Astrocyte (in vitro differentiated cells and primary cell): Measurements from ENCODE around the gene ALG5. TPM values are rescaled to one million over a fixed set of nuclear protein-coding genes. Genes with fewer than 3 reads are reported as not detected.

Source experiments
- DNase-seq: peaks from one replicate; pipeline ENCODE4 v3.0.0-alpha.2; 2010; ENCODE audit warnings: low read depth
- FAIRE-seq: peaks from 2 replicates; lab custom pipeline; 2011; peaks lifted over from hg19 to GRCh38; lab: Jason Lieb, UNC
- H2AFZ ChIP-seq: 2 replicates; pipeline ENCODE4 v1.6.0; 2012; ENCODE audit warnings: low read depth, low read length, inconsistent platforms
- H3K27ac ChIP-seq: 2 replicates; pipeline ENCODE4 v1.5.1; 2011; ENCODE audit warnings: low read depth, low read length, inconsistent platforms
- H3K27me3 ChIP-seq: 2 replicates; pipeline ENCODE4 v1.6.0; 2011; ENCODE audit warnings: low read length, inconsistent platforms; ENCODE audit not compliant: insufficient read depth
- H3K36me3 ChIP-seq: 2 replicates; pipeline ENCODE4 v1.5.1; 2011; ENCODE audit warnings: low read length, inconsistent platforms; ENCODE audit not compliant: insufficient read depth
- H3K4me1 ChIP-seq: 2 replicates; pipeline ENCODE4 v1.5.1; 2011; ENCODE audit warnings: low read length, inconsistent platforms; ENCODE audit not compliant: insufficient read depth
- H3K4me2 ChIP-seq: 2 replicates; pipeline ENCODE4 v1.6.0; 2012; ENCODE audit warnings: low read length, inconsistent platforms
- H3K4me3 ChIP-seq: 2 replicates; pipeline ENCODE4 v1.5.1; 2011; ENCODE audit warnings: low read depth, mild to moderate bottlenecking, low read length, inconsistent platforms; ENCODE audit not compliant: insufficient read depth
- H3K79me2 ChIP-seq: 2 replicates; pipeline ENCODE4 v1.6.0; 2012; ENCODE audit warnings: mild to moderate bottlenecking, low read length, inconsistent platforms; ENCODE audit not compliant: insufficient read depth
- H3K9ac ChIP-seq: 2 replicates; pipeline ENCODE4 v1.6.0; 2012; ENCODE audit warnings: mild to moderate bottlenecking, low read length, inconsistent platforms
- H3K9me3 ChIP-seq: 2 replicates; pipeline ENCODE4 v1.5.1; 2012; ENCODE audit warnings: low read depth, mild to moderate bottlenecking, low read length, inconsistent platforms; ENCODE audit not compliant: insufficient read depth
- H4K20me1 ChIP-seq: 2 replicates; pipeline ENCODE4 v1.6.0; 2012; ENCODE audit warnings: low read length, inconsistent platforms; ENCODE audit not compliant: insufficient read depth
- H3K27ac Mint-ChIP-seq: one replicate; pipeline ENCODE4 v1.8.0; 2021; ENCODE audit warnings: mild to moderate bottlenecking, mixed read lengths; ENCODE audit not compliant: unreplicated experiment
- H3K27me3 Mint-ChIP-seq: one replicate; pipeline ENCODE4 v1.8.0; 2021; ENCODE audit warnings: low read depth, mixed read lengths; ENCODE audit not compliant: unreplicated experiment
- H3K36me3 Mint-ChIP-seq: one replicate; pipeline ENCODE4 v1.8.0; 2021; ENCODE audit warnings: low read depth, mixed read lengths; ENCODE audit not compliant: unreplicated experiment
- H3K4me1 Mint-ChIP-seq: one replicate; pipeline ENCODE4 v1.8.0; 2021; ENCODE audit warnings: low read depth, mixed read lengths; ENCODE audit not compliant: unreplicated experiment
- H3K4me3 Mint-ChIP-seq: one replicate; pipeline ENCODE4 v1.8.0; 2021; ENCODE audit warnings: mild to moderate bottlenecking, moderate library complexity, mixed read lengths; ENCODE audit not compliant: unreplicated experiment
- H3K9me3 Mint-ChIP-seq: one replicate; pipeline ENCODE4 v1.8.0; 2021; ENCODE audit warnings: mild to moderate bottlenecking, mixed read lengths; ENCODE audit not compliant: unreplicated experiment
- EZH2 ChIP-seq: IDR thresholded peaks from 2 replicates; pipeline ENCODE4 v1.6.1; 2012; ENCODE audit warnings: mild to moderate bottlenecking, low read length, inconsistent platforms; ENCODE audit not compliant: insufficient read depth
- total RNA-seq: library from RNA; stranded (reverse); gene quantifications from 2 replicates; pipeline ENCODE4 v1.2.1, GENCODE V29; 2021
- TF ChIP-seq, protein P1 (sequence below): IDR thresholded peaks from 2 replicates; pipeline ENCODE4 v1.5.1; 2011; ENCODE audit warnings: low read depth, mild to moderate bottlenecking, inconsistent platforms, low read length, moderate library complexity; ENCODE audit not compliant: insufficient read depth

ALG5 gene
- total RNA-seq, 1 donor from 2014 or later, result 26.3 TPM

GRCh38 chr13:36992362-36992761 is 6.8 kb downstream of the ALG5 start:
- Histone ChIP-seq H3K4me2 (no peak overlapping the region), H3K27ac (no peak overlapping the region), H3K27me3 (no peaks in the 10 kb centered on the region), H3K36me3 (peaks cover 61% of the 10 kb centered on the region), H3K4me3 (no peak overlapping the region), H3K9me3 (no peaks in the 10 kb centered on the region), H4K20me1 (peaks cover 6% of the 10 kb centered on the region), H3K9ac (no peak overlapping the region), H3K79me2 (peaks cover 29% of the 10 kb centered on the region), H3K4me1 (peaks cover 2% of the 10 kb centered on the region), H2AFZ (no peak overlapping the region)
- DNase-seq, result no peak
- H3K9me3 Mint-ChIP-seq, result no peaks in the 10 kb centered on the region
- no peak overlapping the region for H3K27ac Mint-ChIP-seq
- H3K4me3 Mint-ChIP-seq, result no peak overlapping the region
- H3K4me1 Mint-ChIP-seq, result peaks cover 2% of the 10 kb centered on the region
- FAIRE-seq, result no peak
- TF ChIP-seq, protein P1, sequence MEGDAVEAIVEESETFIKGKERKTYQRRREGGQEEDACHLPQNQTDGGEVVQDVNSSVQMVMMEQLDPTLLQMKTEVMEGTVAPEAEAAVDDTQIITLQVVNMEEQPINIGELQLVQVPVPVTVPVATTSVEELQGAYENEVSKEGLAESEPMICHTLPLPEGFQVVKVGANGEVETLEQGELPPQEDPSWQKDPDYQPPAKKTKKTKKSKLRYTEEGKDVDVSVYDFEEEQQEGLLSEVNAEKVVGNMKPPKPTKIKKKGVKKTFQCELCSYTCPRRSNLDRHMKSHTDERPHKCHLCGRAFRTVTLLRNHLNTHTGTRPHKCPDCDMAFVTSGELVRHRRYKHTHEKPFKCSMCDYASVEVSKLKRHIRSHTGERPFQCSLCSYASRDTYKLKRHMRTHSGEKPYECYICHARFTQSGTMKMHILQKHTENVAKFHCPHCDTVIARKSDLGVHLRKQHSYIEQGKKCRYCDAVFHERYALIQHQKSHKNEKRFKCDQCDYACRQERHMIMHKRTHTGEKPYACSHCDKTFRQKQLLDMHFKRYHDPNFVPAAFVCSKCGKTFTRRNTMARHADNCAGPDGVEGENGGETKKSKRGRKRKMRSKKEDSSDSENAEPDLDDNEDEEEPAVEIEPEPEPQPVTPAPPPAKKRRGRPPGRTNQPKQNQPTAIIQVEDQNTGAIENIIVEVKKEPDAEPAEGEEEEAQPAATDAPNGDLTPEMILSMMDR, result no peak
- TF ChIP-seq EZH2, result no peak
- H3K27me3 Mint-ChIP-seq, result no peaks in the 10 kb centered on the region
- peaks cover 13% of the 10 kb centered on the region for H3K36me3 Mint-ChIP-seq

DNA sequence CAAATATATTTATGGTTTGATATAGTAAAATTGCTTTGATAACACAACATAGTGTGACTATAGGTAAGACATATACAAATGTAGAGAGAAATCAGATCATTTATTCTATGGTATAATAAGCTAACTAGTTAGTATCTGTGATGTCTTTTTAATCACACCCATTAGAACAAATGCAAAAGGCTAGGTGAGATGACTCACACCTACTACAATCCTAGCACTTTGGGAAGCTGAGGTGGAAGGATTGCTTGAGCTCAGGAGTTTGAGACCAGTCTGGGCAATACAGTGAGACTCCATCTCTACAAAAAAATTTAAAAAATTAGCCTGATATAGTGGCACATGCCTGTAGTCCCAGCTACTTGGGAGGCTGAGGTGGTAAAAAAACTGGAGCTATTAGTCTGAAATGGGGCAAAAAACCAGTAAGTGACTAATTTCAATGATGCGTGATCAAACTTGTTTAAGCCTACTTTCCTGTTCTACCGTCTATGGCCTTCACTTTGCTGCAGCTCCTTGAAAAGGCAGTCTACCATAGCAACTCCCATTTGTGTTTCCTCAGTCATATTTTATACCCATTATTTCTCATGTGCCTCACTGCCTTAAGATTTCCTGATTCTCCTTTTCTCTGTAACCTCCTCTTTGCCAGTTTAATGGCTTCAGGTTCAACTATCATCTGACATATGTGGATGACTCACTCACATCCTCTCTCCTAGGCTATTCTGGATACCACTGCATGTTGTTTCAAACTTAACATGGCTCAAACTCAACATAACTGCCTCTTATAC is 12.5 kb downstream of the ALG5 start:
- Mint-ChIP-seq H3K4me3 (no peak overlapping the region), H3K36me3 (peaks cover 13% of the 10 kb centered on the region), H3K9me3 (no peaks in the 10 kb centered on the region), H3K4me1 (peaks cover 4% of the 10 kb centered on the region), H3K27ac (no peak overlapping the region), H3K27me3 (no peaks in the 10 kb centered on the region)
- H3K79me2 ChIP-seq, result no peaks in the 10 kb centered on the region
- peaks cover 62% of the 10 kb centered on the region for H3K36me3 ChIP-seq
- FAIRE-seq (no peak), DNase-seq (no peak)
- no peak overlapping the region for H3K9ac ChIP-seq
- H3K4me2 ChIP-seq, result peak overlapping the region; percentile 4
- TF ChIP-seq, protein P1, result no peak
- no peak for TF ChIP-seq EZH2
- H3K4me1 ChIP-seq, result peaks cover 8% of the 10 kb centered on the region
- no peak overlapping the region for H3K4me3 ChIP-seq
- no peaks in the 10 kb centered on the region for H4K20me1 ChIP-seq
- no peak overlapping the region for H3K27ac ChIP-seq
- H3K9me3 ChIP-seq, result no peaks in the 10 kb centered on the region
- H2AFZ ChIP-seq, result no peak overlapping the region
- no peaks in the 10 kb centered on the region for H3K27me3 ChIP-seq

- no peaks in the 10 kb centered on the region for H4K20me1 ChIP-seq
- peaks cover 38% of the 10 kb centered on the region for H3K36me3 ChIP-seq
- DNase-seq, result peak; percentile 36
- H3K27me3 ChIP-seq, result no peaks in the 10 kb centered on the region
- H3K9me3 ChIP-seq, result no peaks in the 10 kb centered on the region
- no peak overlapping the region for H3K27ac ChIP-seq
- peaks cover 4% of the 10 kb centered on the region for H3K4me1 ChIP-seq
- no peaks in the 10 kb centered on the region for H3K79me2 ChIP-seq
- Mint-ChIP-seq H3K27me3 (no peaks in the 10 kb centered on the region), H3K4me3 (no peak overlapping the region), H3K27ac (no peak overlapping the region), H3K9me3 (no peaks in the 10 kb centered on the region), H3K4me1 (peaks cover 2% of the 10 kb centered on the region), H3K36me3 (peaks cover 8% of the 10 kb centered on the region)
- TF ChIP-seq, protein P1, result peak; percentile 59
- no peak for TF ChIP-seq EZH2
- H2AFZ ChIP-seq, result no peak overlapping the region
- H3K4me2 ChIP-seq, result no peak overlapping the region
- no peak overlapping the region for H3K9ac ChIP-seq
- peak; percentile 47 for FAIRE-seq
- H3K4me3 ChIP-seq, result no peak overlapping the region
These were observed 17.9 kb downstream of the ALG5 start for GRCh38 chr13:36981156-36981743.
